ENCODE data around the gene PHLDB1. TPM values are rescaled to one million over a fixed set of nuclear protein-coding genes. Genes with fewer than 3 reads are reported as not detected.

PHLDB1 gene
- polyA plus RNA-seq, 2 donors = 12.9 to 25.7 TPM

GRCh38 chr11:118645066-118645715 is 37.8 kb downstream of the PHLDB1 start:
- H3K27me3 ChIP-seq (ENCODE audit: control insufficient read depth in 1 of 2, insufficient read depth in 2 of 2, low read length in 2 of 2) = no peaks in the 10 kb centered on the region
- H3K4me3 ChIP-seq (ENCODE audit: low read depth in 1 of 2, low read length in 2 of 2) = no peak overlapping the region
- peaks cover 0 to 3% of the 10 kb centered on the region in 2 donors for H3K4me1 ChIP-seq (ENCODE audit: control insufficient read depth in 2 of 2, insufficient read depth in 2 of 2, low read length in 1 of 2)
- WGBS, 2 donors = 88 to 92% methylated on average over 23 to 24 of the region's 24 CpGs
- no peaks in the 10 kb centered on the region for H3K9me3 ChIP-seq (ENCODE audit: control insufficient read depth in 2 of 2, insufficient read depth in 1 of 2, low read depth in 1 of 2, low read length in 1 of 2)
- H3K27ac ChIP-seq (ENCODE audit: low read depth in 2 of 2, low read length in 1 of 2) = no peak overlapping the region
- H3K36me3 ChIP-seq (ENCODE audit: control insufficient read depth in 2 of 2, insufficient read depth in 2 of 2, low read length in 1 of 2) = peaks cover 0 to 26% of the 10 kb centered on the region in 2 donors

GRCh38 chr11:118646393-118646792 is 39.0 kb downstream of the PHLDB1 start:
- no peak overlapping the region for H3K27ac ChIP-seq (ENCODE audit: low read depth in 2 of 2, low read length in 1 of 2)
- peaks cover 0 to 30% of the 10 kb centered on the region in 2 donors for H3K36me3 ChIP-seq (ENCODE audit: control insufficient read depth in 2 of 2, insufficient read depth in 2 of 2, low read length in 1 of 2)

GRCh38 chr11:118648291-118648690 is 40.9 kb downstream of the PHLDB1 start:
- peaks cover 0 to 4% of the 10 kb centered on the region in 2 donors for H3K4me1 ChIP-seq (ENCODE audit: control insufficient read depth in 2 of 2, insufficient read depth in 2 of 2, low read length in 1 of 2)
- no peaks in the 10 kb centered on the region for H3K9me3 ChIP-seq (ENCODE audit: control insufficient read depth in 2 of 2, insufficient read depth in 1 of 2, low read depth in 1 of 2, low read length in 1 of 2)
- H3K27ac ChIP-seq (ENCODE audit: low read depth in 2 of 2, low read length in 1 of 2) = no peak overlapping the region
- H3K4me3 ChIP-seq (ENCODE audit: low read depth in 1 of 2, low read length in 2 of 2) = no peak overlapping the region
- H3K36me3 ChIP-seq (ENCODE audit: control insufficient read depth in 2 of 2, insufficient read depth in 2 of 2, low read length in 1 of 2) = peaks cover 0 to 30% of the 10 kb centered on the region in 2 donors
- no peaks in the 10 kb centered on the region for H3K27me3 ChIP-seq (ENCODE audit: control insufficient read depth in 1 of 2, insufficient read depth in 2 of 2, low read length in 2 of 2)
- 79 to 81% methylated on average over 5 of the region's 5 CpGs for WGBS, 2 donors

More at GRCh38 chr11:118646393-118646792, 39.0 kb downstream of the PHLDB1 start:
- no peak overlapping the region for H3K4me3 ChIP-seq (ENCODE audit: low read depth in 1 of 2, low read length in 2 of 2)
- no peaks in the 10 kb centered on the region for H3K9me3 ChIP-seq (ENCODE audit: control insufficient read depth in 2 of 2, insufficient read depth in 1 of 2, low read depth in 1 of 2, low read length in 1 of 2)
- no peaks in the 10 kb centered on the region for H3K27me3 ChIP-seq (ENCODE audit: control insufficient read depth in 1 of 2, insufficient read depth in 2 of 2, low read length in 2 of 2)
- peaks cover 0 to 4% of the 10 kb centered on the region in 2 donors for H3K4me1 ChIP-seq (ENCODE audit: control insufficient read depth in 2 of 2, insufficient read depth in 2 of 2, low read length in 1 of 2)
- 71 to 80% methylated on average over 3 of the region's 3 CpGs for WGBS, 2 donors

GRCh38 chr11:118649941-118650340 is 42.5 kb downstream of the PHLDB1 start:
- no peak overlapping the region for H3K27ac ChIP-seq (ENCODE audit: low read depth in 2 of 2, low read length in 1 of 2)
- WGBS, 2 donors = 74 to 83% methylated on average over 10 of the region's 10 CpGs

DNA sequence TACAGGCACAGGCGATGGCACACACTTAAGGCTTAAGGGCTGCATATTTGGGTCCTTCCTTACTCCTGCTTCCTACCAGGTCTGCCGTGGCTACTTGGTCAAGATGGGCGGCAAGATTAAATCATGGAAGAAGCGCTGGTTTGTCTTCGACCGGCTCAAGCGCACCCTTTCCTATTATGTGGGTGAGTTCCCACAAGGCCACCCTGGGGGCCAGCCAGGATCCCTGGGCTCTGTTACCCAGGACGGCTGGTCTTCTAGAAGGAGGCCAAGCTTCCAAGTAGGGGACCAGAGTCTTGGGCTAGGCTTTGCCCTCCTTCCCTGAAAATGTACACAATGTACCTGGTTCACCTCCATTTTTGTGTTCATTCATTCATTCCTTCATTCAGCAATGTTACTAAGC is 43.0 kb downstream of the PHLDB1 start:
- no peak overlapping the region for H3K27ac ChIP-seq (ENCODE audit: low read depth in 2 of 2, low read length in 1 of 2)
- H3K36me3 ChIP-seq (ENCODE audit: control insufficient read depth in 2 of 2, insufficient read depth in 2 of 2, low read length in 1 of 2) = peaks cover 0 to 21% of the 10 kb centered on the region in 2 donors
- H3K27me3 ChIP-seq (ENCODE audit: control insufficient read depth in 1 of 2, insufficient read depth in 2 of 2, low read length in 2 of 2) = no peaks in the 10 kb centered on the region
- H3K4me3 ChIP-seq (ENCODE audit: low read depth in 1 of 2, low read length in 2 of 2) = no peak overlapping the region
- peaks cover 0 to 4% of the 10 kb centered on the region in 2 donors for H3K4me1 ChIP-seq (ENCODE audit: control insufficient read depth in 2 of 2, insufficient read depth in 2 of 2, low read length in 1 of 2)
- no peaks in the 10 kb centered on the region for H3K9me3 ChIP-seq (ENCODE audit: control insufficient read depth in 2 of 2, insufficient read depth in 1 of 2, low read depth in 1 of 2, low read length in 1 of 2)
- 93 to 95% methylated on average over 8 of the region's 8 CpGs for WGBS, 2 donors

More at GRCh38 chr11:118649941-118650340, 42.5 kb downstream of the PHLDB1 start:
- Histone ChIP-seq H3K9me3 (ENCODE audit: control insufficient read depth in 2 of 2, insufficient read depth in 1 of 2, low read depth in 1 of 2, low read length in 1 of 2) (no peaks in the 10 kb centered on the region), H3K36me3 (ENCODE audit: control insufficient read depth in 2 of 2, insufficient read depth in 2 of 2, low read length in 1 of 2) (peaks cover 0 to 25% of the 10 kb centered on the region in 2 donors), H3K27me3 (ENCODE audit: control insufficient read depth in 1 of 2, insufficient read depth in 2 of 2, low read length in 2 of 2) (no peaks in the 10 kb centered on the region), H3K4me1 (ENCODE audit: control insufficient read depth in 2 of 2, insufficient read depth in 2 of 2, low read length in 1 of 2) (peaks cover 0 to 4% of the 10 kb centered on the region in 2 donors), H3K4me3 (ENCODE audit: low read depth in 1 of 2, low read length in 2 of 2) (no peak overlapping the region)

DNA sequence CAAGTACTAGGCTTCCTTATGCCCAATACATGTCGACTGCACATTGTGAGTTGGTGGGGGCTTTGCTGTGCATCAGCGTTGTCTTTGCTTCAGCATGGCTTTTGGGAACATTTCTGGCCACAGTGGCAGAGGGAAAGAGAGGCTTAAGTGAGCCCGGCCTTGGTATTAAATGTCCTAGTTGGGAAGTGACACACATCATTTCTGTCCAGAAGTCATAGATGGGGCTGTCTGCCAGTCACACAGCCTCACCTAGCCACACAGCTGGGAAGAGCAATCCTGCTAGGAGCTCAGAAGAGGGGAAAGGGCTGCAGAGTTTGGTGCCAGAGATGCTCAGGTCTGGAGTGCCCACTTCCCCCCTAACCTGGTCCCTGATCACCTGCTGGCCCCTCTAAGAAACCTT is 44.4 kb downstream of the PHLDB1 start:
- H3K27me3 ChIP-seq (ENCODE audit: control insufficient read depth in 1 of 2, insufficient read depth in 2 of 2, low read length in 2 of 2) = no peaks in the 10 kb centered on the region
- no peaks in the 10 kb centered on the region for H3K9me3 ChIP-seq (ENCODE audit: control insufficient read depth in 2 of 2, insufficient read depth in 1 of 2, low read depth in 1 of 2, low read length in 1 of 2)
- no peak overlapping the region for H3K27ac ChIP-seq (ENCODE audit: low read depth in 2 of 2, low read length in 1 of 2)
- WGBS, 2 donors = 81 to 88% methylated on average over 3 of the region's 3 CpGs
- peaks cover 0 to 4% of the 10 kb centered on the region in 2 donors for H3K4me1 ChIP-seq (ENCODE audit: control insufficient read depth in 2 of 2, insufficient read depth in 2 of 2, low read length in 1 of 2)
- H3K4me3 ChIP-seq (ENCODE audit: low read depth in 1 of 2, low read length in 2 of 2) = no peak overlapping the region
- H3K36me3 ChIP-seq (ENCODE audit: control insufficient read depth in 2 of 2, insufficient read depth in 2 of 2, low read length in 1 of 2) = peaks cover 4 to 19% of the 10 kb centered on the region in 2 donors

DNA sequence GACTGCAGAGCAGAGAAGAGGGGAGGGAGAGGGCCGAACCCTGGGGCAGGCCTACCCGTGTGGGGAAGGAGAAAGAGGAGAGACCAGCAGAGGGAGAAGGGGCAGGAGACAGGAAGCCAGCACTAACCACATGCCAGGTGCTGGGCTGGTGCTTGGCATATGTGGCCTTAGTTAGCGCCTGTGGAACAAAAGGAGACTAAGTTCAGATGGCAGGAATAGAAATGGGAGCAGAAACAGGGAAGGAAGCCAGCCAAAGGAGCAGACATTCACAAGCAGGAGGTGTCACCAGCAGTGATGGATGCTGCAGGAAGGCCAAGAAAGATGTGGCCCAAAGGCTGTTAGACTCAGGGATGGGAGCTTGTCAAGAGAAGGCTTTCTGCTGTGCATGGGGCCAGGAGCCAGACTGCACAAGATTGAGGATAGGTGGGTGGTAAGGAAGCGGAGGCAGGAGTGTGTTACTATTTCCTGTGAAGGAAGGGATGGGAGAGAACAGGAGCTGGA is 45.3 kb downstream of the PHLDB1 start:
- no peak overlapping the region for H3K27ac ChIP-seq (ENCODE audit: low read depth in 2 of 2, low read length in 1 of 2)
- no peaks in the 10 kb centered on the region for H3K9me3 ChIP-seq (ENCODE audit: control insufficient read depth in 2 of 2, insufficient read depth in 1 of 2, low read depth in 1 of 2, low read length in 1 of 2)
- WGBS, 2 donors = 54% methylated on average over 4 of the region's 4 CpGs
- peaks cover 0 to 4% of the 10 kb centered on the region in 2 donors for H3K4me1 ChIP-seq (ENCODE audit: control insufficient read depth in 2 of 2, insufficient read depth in 2 of 2, low read length in 1 of 2)
- H3K36me3 ChIP-seq (ENCODE audit: control insufficient read depth in 2 of 2, insufficient read depth in 2 of 2, low read length in 1 of 2) = peaks cover 4 to 17% of the 10 kb centered on the region in 2 donors
- no peak overlapping the region for H3K4me3 ChIP-seq (ENCODE audit: low read depth in 1 of 2, low read length in 2 of 2)
- no peaks in the 10 kb centered on the region for H3K27me3 ChIP-seq (ENCODE audit: control insufficient read depth in 1 of 2, insufficient read depth in 2 of 2, low read length in 2 of 2)

DNA sequence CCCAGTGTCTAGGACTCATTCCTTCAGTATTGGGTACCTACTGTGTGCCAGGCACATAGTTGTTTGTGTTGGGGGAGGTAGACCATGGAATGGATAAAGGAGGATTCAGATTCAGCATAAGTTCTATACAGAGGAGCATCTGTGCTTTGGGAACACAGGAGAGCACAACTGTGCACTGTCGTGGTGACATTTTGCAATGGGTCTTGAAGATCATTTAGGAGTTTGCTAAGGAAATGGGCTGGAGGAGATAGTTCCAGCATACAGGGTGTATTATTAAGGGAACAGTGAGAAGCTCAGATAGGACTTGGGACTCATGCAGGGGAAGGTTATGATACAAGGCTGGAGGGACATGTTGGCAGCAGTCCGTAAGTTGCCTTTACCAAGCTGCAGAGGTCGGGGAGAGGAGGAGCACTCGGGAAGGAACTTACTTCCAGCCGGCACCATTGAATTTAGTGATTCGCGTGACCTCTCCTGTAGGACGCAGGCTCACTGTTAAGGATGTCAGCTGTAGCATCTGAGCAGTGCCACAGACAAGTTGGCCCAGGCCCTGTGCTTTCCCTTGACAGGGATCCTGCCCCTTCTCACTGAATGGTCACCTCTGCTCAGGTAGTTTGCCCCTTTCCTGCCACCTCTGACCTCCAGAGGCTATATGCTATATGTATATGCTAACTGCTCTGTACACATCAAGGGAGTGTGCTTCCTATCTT is 46.4 kb downstream of the PHLDB1 start:
- Histone ChIP-seq H3K27ac (ENCODE audit: low read depth in 2 of 2, low read length in 1 of 2) (no peak overlapping the region), H3K4me1 (ENCODE audit: control insufficient read depth in 2 of 2, insufficient read depth in 2 of 2, low read length in 1 of 2) (peaks cover 0 to 4% of the 10 kb centered on the region in 2 donors), H3K9me3 (ENCODE audit: control insufficient read depth in 2 of 2, insufficient read depth in 1 of 2, low read depth in 1 of 2, low read length in 1 of 2) (no peaks in the 10 kb centered on the region), H3K36me3 (ENCODE audit: control insufficient read depth in 2 of 2, insufficient read depth in 2 of 2, low read length in 1 of 2) (peaks cover 4 to 12% of the 10 kb centered on the region in 2 donors), H3K27me3 (ENCODE audit: control insufficient read depth in 1 of 2, insufficient read depth in 2 of 2, low read length in 2 of 2) (no peaks in the 10 kb centered on the region), H3K4me3 (ENCODE audit: low read depth in 1 of 2, low read length in 2 of 2) (no peak overlapping the region)
- WGBS, 2 donors = 89% methylated on average over 8 of the region's 8 CpGs

GRCh38 chr11:118655486-118656190 is 48.2 kb downstream of the PHLDB1 start:
- Histone ChIP-seq H3K4me1 (ENCODE audit: control insufficient read depth in 2 of 2, insufficient read depth in 2 of 2, low read length in 1 of 2) (peaks cover 0 to 12% of the 10 kb centered on the region in 2 donors), H3K4me3 (ENCODE audit: low read depth in 1 of 2, low read length in 2 of 2) (no peak overlapping the region), H3K27me3 (ENCODE audit: control insufficient read depth in 1 of 2, insufficient read depth in 2 of 2, low read length in 2 of 2) (no peaks in the 10 kb centered on the region), H3K27ac (ENCODE audit: low read depth in 2 of 2, low read length in 1 of 2) (no peak overlapping the region), H3K9me3 (ENCODE audit: control insufficient read depth in 2 of 2, insufficient read depth in 1 of 2, low read depth in 1 of 2, low read length in 1 of 2) (no peaks in the 10 kb centered on the region), H3K36me3 (ENCODE audit: control insufficient read depth in 2 of 2, insufficient read depth in 2 of 2, low read length in 1 of 2) (peaks cover 3 to 4% of the 10 kb centered on the region in 2 donors)
- WGBS, 2 donors = 90 to 91% methylated on average over 7 of the region's 7 CpGs

Measured in esophagus (tissue), 2 donors.